Activated naive CD8-positive, alpha-beta T cell treated with anti-CD3 and anti-CD28 coated beads for 36 hours (primary cell): ENCODE data around the gene PPP1R9A. TPM values are rescaled to one million over a fixed set of nuclear protein-coding genes. Genes with fewer than 3 reads are reported as not detected.
"Not testable (repeated sequence)": the region's sequence is repeated elsewhere in the genome, so short reads cannot be mapped to it uniquely, and the experiment has no call there.

Source experiments
- DNase-seq: peaks from one replicate; pipeline ENCODE4 v3.0.0; 2021
- H3K27ac Mint-ChIP-seq: one replicate; pipeline ENCODE4 v1.8.0; 2022; ENCODE audit warnings: mild to moderate bottlenecking, moderate library complexity, mixed read lengths
- H3K27me3 Mint-ChIP-seq: one replicate; pipeline ENCODE4 v1.8.0; 2022; ENCODE audit warnings: mild to moderate bottlenecking, mixed read lengths
- H3K36me3 Mint-ChIP-seq: one replicate; pipeline ENCODE4 v1.8.0; 2021; ENCODE audit warnings: mild to moderate bottlenecking, mixed read lengths
- H3K4me1 Mint-ChIP-seq: one replicate; pipeline ENCODE4 v1.8.0; 2021; ENCODE audit warnings: mixed read lengths
- H3K4me3 Mint-ChIP-seq: one replicate; pipeline ENCODE4 v1.8.0; 2022; ENCODE audit warnings: mild to moderate bottlenecking, moderate library complexity, mixed read lengths
- H3K9me3 Mint-ChIP-seq: one replicate; pipeline ENCODE4 v1.8.0; 2022; ENCODE audit warnings: mixed read lengths
- total RNA-seq, 2 experiments: library from RNA; stranded (reverse); gene quantifications; one replicate each; pipeline ENCODE4 v1.2.3, GENCODE V29; 2021

The PPP1R9A gene
- total RNA-seq, 2 experiments from 2014 or later, result 0.08 to 0.16 TPM

DNA sequence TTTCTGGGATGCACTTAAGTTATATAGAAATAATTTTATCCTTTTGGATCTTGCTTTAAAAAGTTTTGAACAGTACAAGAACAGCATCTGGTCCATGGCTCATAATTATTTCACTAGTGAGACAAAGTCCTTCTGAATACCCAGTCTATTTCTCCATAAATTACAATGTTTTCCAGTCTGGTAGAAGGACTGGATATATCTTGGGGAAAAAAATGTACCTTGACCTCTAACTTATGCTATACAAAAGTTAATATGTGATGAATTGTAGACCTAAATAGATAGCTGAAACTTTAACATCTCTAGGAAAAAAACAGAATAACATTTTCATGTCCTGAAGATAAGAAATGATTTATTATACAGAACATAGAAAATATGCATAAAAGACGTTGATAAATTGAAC, 88.5 kb downstream of the PPP1R9A start:
- Mint-ChIP-seq H3K27ac (no peak overlapping the region), H3K4me3 (no peak overlapping the region), H3K4me1 (no peaks in the 10 kb centered on the region), H3K27me3 (no peaks in the 10 kb centered on the region), H3K36me3 (no peaks in the 10 kb centered on the region), H3K9me3 (no peaks in the 10 kb centered on the region)
- DNase-seq, result no peak

DNA sequence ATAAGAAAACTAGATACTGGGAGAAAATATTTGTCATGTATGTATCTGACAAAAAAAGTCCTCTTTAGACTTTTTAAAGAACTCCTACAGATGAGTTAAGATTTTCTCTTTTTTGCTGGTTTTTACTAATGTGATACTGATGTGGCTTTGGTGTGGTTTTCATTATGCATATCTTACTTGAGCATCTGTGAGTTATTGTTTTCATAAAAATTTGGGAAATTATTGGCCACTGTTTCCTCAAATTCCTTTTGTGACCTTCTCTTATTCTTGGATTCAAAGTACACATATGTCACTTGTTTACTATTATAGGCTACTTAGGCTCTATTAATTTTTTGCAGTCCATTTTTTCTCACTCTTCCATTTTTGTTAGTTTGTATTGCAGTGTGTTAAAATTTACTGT, 89.0 kb downstream of the PPP1R9A start:
- no peak overlapping the region for H3K27ac Mint-ChIP-seq
- no peak for DNase-seq
- no peaks in the 10 kb centered on the region for H3K27me3 Mint-ChIP-seq
- H3K9me3 Mint-ChIP-seq, result no peaks in the 10 kb centered on the region
- no peak overlapping the region for H3K4me3 Mint-ChIP-seq
- no peaks in the 10 kb centered on the region for H3K36me3 Mint-ChIP-seq
- no peaks in the 10 kb centered on the region for H3K4me1 Mint-ChIP-seq

DNA sequence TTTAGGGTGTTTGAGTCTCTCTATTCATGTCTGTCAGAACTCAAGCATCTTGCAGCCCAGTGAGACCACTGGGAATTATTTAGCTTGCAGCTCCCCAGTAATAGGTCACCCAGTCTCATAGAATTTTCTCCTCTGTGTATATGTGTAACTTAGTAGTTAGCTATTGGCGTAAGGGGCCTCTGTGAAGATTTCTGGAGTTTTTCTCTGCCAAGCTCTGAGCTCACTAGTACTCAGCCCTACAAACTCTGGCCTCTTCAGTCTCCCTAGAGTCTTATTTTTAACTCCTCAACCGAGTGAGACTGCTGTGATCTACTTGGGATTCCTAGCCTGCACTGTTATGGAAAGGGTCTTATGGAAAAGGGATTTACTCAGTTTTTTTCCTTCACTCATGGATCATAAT, 90.2 kb downstream of the PPP1R9A start:
- no peak overlapping the region for H3K27ac Mint-ChIP-seq
- DNase-seq, result no peak
- H3K9me3 Mint-ChIP-seq, result no peaks in the 10 kb centered on the region
- no peaks in the 10 kb centered on the region for H3K27me3 Mint-ChIP-seq
- H3K4me3 Mint-ChIP-seq, result no peak overlapping the region
- H3K4me1 Mint-ChIP-seq, result no peaks in the 10 kb centered on the region
- no peaks in the 10 kb centered on the region for H3K36me3 Mint-ChIP-seq

DNA sequence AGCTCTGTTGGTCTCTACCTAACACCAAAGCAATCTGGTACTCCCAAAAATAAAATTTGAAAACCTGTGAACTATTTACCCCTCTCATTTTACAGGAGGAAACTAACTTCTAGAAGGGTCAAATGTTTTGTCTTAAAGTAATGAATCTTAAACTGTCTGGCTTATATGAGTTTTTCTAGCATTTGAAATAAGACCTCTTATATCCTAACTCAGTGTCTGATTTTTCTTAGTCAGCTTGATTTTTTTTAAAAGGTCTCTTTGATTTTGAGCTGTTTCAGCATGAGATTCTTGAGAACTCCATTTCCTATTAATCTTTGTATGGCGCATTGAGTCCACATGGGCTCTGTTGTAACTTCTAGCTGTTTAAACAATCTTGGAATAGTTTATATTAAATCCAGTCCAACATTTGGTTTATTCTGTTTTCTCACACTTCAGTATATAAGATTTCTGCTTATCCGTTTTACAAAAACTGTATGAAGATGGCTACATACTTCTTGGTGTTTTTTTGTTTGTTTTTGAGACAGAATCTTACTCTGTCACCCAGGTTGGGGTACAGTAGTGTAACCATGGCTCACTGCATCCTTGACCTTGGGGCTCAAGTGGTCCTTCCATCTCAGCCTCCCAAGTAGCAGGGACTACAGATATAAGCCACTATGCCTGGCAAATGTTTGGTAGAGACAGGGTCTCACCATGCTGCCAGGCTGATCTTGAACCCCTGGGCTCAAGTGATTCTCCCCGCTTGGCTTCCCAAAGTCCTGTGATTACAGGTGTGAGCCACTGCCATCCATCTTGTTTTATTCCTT, 91.1 kb downstream of the PPP1R9A start:
- DNase-seq, result no peak
- H3K27ac Mint-ChIP-seq, result no peak overlapping the region
- no peaks in the 10 kb centered on the region for H3K9me3 Mint-ChIP-seq
- no peak overlapping the region for H3K4me3 Mint-ChIP-seq
- no peaks in the 10 kb centered on the region for H3K36me3 Mint-ChIP-seq
- H3K27me3 Mint-ChIP-seq, result no peaks in the 10 kb centered on the region
- H3K4me1 Mint-ChIP-seq, result no peaks in the 10 kb centered on the region

DNA sequence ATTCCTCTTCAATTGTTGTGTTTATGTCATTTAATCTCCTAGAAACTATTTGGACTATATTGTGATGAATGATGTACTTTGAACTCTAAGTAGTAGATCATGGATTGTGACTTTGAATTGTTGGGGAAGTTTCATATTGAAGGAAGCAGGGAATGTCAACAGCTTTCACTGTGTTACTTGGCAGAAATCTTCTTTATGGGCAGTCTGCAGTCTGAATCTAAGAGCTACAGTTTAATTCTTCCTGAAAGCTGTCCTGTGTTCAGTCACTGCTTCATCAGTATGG, 91.6 kb downstream of the PPP1R9A start:
- Mint-ChIP-seq H3K9me3 (no peaks in the 10 kb centered on the region), H3K36me3 (no peaks in the 10 kb centered on the region), H3K27ac (no peak overlapping the region), H3K4me3 (no peak overlapping the region), H3K4me1 (no peaks in the 10 kb centered on the region), H3K27me3 (no peaks in the 10 kb centered on the region)
- no peak for DNase-seq

DNA sequence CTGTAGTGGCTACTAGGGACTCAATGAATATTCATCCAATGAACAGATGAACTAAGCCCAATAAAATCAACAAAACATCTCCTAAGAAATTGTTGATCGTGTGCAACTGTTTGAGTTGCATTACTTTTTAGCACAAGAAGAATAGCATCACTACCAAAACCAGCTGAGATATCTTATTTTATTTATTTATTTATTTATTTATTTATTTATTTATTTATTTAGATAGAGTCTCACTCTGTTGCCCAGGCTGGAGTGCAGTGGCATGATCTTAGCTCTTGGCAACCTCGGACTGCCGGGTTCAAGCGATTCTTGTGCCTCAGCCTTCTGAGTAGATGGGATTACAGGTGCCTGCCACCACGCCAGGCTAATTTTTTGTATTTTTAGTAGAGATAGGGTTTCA, 92.2 kb downstream of the PPP1R9A start:
- not testable (repeated sequence) for H3K4me1 Mint-ChIP-seq, DNase-seq, H3K27ac Mint-ChIP-seq, H3K9me3 Mint-ChIP-seq, H3K36me3 Mint-ChIP-seq, H3K27me3 Mint-ChIP-seq, H3K4me3 Mint-ChIP-seq

DNA sequence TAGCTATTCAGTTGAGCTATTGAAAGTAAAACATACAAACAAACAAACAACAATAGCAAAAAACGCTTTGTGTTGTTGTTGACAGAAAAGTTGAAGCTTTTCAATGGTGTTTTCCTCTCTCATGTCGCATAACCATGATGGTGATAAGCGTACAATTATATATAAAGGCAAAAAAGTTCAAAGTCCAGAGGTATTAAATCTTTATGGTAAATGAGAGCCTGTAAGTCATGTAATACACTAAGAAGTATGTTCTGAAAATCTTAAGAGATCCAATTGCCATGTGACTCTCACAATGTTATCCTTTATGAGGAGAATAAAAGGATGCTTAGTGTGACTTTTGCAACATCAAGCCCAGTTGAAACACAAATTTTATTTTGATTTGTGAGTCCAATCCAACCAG, 93.9 kb downstream of the PPP1R9A start:
- no peak for DNase-seq
- no peaks in the 10 kb centered on the region for H3K36me3 Mint-ChIP-seq
- no peak overlapping the region for H3K27ac Mint-ChIP-seq
- no peaks in the 10 kb centered on the region for H3K27me3 Mint-ChIP-seq
- no peaks in the 10 kb centered on the region for H3K4me1 Mint-ChIP-seq
- no peak overlapping the region for H3K4me3 Mint-ChIP-seq
- no peaks in the 10 kb centered on the region for H3K9me3 Mint-ChIP-seq

DNA sequence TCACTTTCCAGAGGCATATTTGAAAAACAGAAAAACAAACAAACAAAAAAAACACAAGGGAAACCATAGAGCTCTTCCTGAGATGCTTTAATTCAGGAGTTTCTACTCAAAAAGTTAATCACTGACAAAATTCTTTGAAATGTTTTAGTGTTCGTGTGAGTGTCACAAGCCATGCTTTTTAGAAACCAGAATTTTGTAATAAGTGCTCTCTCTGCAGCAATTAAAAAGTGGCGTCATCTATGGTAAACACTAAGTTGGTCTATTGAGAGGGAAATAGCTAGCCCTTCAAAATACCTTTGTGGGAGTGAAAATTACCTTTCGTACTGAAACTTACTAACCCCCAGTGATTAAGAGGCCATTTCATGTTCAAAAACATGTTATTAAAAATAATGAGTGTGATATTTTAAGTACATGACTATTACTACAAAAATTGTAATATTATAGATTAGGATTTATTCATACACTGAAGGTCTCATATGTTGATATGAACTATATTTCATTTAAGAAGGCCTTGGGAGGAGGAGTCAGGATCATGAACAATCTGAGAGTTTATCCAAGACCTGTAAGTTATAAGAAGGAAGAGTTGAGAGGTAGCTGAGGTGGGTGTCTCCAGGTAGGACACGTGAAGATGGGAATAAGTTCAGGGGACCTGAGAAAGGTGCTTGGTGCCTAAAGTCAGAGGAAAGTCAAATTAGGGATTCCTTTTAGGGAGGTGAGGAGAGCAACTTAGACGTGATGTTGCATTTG, 94.6 kb downstream of the PPP1R9A start:
- Mint-ChIP-seq H3K27ac (no peak overlapping the region), H3K9me3 (no peaks in the 10 kb centered on the region), H3K36me3 (no peaks in the 10 kb centered on the region), H3K27me3 (no peaks in the 10 kb centered on the region), H3K4me3 (no peak overlapping the region), H3K4me1 (no peaks in the 10 kb centered on the region)
- no peak for DNase-seq

DNA sequence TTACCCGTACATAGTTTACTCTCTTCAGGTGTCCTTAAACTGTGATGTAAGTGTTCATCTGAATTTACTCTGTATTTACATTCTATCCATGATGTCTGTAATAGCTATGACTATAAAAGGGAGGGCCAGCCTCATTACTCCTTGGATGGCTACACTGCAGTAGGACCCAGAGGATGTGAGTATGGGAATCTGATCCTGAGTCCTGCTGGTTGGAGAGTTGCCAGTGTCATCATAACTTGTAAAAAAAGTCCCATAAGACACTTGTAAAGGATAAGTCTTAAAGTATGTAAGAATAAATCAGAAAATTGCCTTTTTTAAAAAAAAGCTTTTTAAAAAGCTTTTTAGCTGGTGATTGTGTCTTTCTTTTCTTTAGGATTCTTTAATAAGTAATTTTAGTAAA, 95.4 kb downstream of the PPP1R9A start:
- Mint-ChIP-seq H3K27me3 (no peaks in the 10 kb centered on the region), H3K27ac (no peak overlapping the region), H3K9me3 (no peaks in the 10 kb centered on the region), H3K4me1 (no peaks in the 10 kb centered on the region), H3K4me3 (no peak overlapping the region), H3K36me3 (no peaks in the 10 kb centered on the region)
- DNase-seq, result no peak

DNA sequence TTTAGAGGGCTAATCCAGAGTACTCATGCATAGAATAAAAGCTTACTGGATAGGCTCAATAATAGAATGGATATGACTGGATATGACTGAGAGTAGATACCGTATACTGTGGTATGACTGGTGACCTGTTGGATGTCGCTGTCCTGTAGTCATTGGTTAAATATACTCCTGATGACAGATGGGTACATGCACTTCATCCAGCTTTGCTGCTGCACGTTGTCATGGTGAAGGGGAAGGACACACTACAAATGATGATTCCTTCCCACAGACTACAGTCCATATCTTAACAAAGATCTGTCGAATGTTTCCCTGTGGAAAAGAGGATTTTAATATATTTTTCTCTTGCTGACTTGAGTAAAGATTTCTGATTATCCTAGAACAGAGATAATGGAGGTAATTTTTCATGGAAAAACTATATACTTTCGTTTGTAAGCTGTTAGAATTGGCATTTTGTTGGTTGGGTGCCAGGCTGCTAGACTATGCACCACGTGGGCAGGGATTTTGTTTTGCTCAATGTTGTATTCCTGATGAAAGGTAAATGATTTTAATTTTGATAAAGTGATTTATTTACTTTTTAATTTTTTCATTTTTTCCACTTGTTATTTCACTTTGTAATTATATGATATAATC, 97.3 kb downstream of the PPP1R9A start:
- Mint-ChIP-seq H3K4me3 (no peak overlapping the region), H3K4me1 (no peaks in the 10 kb centered on the region), H3K27ac (no peak overlapping the region), H3K36me3 (no peaks in the 10 kb centered on the region), H3K9me3 (no peaks in the 10 kb centered on the region), H3K27me3 (no peaks in the 10 kb centered on the region)
- no peak for DNase-seq

DNA sequence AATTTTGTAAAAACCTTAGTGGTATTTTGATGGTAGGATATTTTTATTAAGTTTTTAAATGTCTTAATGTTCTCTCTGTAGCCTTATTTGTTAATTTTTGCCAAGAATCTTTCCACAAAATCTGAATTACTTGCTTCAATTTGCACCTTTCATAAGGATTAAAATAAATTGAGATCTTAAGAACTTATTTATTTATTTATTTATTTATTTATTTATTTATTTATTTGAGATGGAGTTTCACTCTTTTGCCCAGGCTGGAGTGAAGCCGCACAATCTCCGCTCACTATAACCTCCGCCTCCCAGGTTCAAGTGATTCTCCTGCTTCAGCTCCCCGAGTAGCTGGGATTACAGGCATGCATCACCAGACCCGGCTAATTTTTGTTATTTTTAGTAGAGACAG, 98.6 kb downstream of the PPP1R9A start:
- no peak overlapping the region for H3K4me3 Mint-ChIP-seq
- H3K36me3 Mint-ChIP-seq, result no peaks in the 10 kb centered on the region
- no peaks in the 10 kb centered on the region for H3K9me3 Mint-ChIP-seq
- H3K4me1 Mint-ChIP-seq, result no peaks in the 10 kb centered on the region
- DNase-seq, result no peak
- no peak overlapping the region for H3K27ac Mint-ChIP-seq
- no peaks in the 10 kb centered on the region for H3K27me3 Mint-ChIP-seq

DNA sequence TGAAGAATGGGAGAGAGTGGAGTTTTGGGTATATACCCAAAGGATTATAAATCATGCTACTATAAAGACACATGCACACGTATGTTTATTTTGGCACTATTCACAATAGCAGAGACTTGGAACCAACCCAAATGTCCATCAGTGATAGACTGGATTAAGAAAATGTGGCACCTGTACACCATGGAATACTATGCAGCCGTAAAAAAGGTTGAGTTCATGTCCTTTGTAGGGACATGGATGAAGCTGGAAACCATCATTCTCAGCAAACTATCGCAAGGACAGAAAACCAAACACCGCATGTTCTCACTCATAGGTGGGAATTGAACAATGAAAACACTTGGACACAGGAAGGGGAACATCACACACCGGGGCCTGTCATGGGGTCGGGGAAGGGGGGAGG, 101.4 kb downstream of the PPP1R9A start:
- H3K4me1 Mint-ChIP-seq, H3K9me3 Mint-ChIP-seq, H3K4me3 Mint-ChIP-seq, H3K27me3 Mint-ChIP-seq, H3K36me3 Mint-ChIP-seq, H3K27ac Mint-ChIP-seq, DNase-seq: not testable (repeated sequence)

DNA sequence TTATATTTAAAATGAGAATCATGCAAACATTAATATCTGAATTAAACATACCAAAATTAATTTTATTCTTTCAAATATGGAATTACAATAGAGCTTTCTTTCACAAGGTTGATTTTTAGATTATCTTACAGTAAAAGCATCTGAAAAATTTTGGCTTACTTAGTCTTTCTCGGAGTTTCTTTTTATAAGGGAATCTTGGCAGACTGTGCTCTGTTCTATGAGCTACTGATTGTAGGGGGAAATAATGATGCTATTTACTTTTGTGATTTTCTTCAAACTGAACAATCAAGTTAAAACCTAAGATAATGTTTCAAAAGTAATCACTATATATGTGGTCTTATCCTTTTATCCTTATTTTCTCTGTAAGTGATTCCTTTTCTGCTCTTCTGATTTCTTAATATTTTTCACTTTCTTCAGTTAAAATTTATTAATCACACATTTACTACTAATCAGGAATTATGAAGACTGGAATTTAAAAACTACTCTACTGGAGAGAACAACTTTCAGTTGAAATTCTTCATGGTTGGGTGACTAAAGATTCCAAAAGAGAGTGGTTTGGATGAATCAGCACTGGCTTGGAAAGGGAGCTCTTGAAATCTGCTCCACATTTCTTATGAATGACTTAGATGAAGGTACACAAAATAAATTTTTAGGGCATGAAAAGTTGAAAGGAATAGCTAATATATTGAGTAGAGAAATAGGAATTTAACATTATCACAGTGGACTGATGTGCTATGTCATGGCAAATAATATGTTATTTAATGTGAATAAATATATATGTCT, 103.9 kb downstream of the PPP1R9A start:
- Mint-ChIP-seq H3K4me3 (no peak overlapping the region), H3K36me3 (no peaks in the 10 kb centered on the region), H3K27ac (no peak overlapping the region), H3K27me3 (no peaks in the 10 kb centered on the region), H3K4me1 (no peaks in the 10 kb centered on the region), H3K9me3 (no peaks in the 10 kb centered on the region)
- DNase-seq, result no peak

DNA sequence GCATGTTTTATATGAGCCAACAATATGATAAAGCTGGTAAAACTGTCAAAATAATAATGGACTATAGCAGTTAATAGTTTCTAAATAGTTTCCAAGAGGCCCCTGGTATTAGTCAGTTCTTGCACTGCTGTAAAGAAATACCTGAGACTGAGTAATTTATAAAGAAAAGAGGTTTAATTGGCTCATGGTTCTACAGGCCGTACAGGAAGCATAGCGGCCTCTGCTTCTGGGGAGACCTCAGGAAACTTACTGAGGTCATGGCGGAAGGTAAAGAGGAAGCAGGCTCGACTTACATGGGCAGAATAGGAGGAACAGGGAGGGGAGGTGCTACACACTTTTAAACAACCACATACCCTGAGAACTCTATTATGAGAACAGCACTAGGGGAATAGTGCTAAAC, 104.6 kb downstream of the PPP1R9A start:
- H3K27me3 Mint-ChIP-seq, result no peaks in the 10 kb centered on the region
- H3K4me1 Mint-ChIP-seq, result no peaks in the 10 kb centered on the region
- H3K4me3 Mint-ChIP-seq, result no peak overlapping the region
- no peak for DNase-seq
- no peak overlapping the region for H3K27ac Mint-ChIP-seq
- no peaks in the 10 kb centered on the region for H3K9me3 Mint-ChIP-seq
- no peaks in the 10 kb centered on the region for H3K36me3 Mint-ChIP-seq

DNA sequence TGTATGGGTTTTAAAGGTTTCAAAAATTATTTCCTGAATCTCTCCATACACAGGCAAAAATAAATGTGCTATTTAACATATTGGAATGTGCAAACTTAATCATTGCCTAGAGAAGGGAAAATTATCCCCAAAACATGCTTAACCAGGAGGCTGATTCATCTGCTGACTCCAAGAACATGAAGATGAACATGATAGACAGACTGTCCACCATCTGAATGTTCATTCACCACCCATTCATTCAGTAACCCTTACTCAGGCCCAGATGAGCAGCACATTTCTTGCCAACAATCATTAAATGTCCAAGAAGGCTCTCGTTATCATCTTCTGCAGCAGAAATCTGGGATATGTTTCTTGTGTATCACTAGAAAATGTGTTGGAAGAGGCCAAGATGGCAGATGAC, 110.6 kb downstream of the PPP1R9A start:
- DNase-seq, result no peak
- Mint-ChIP-seq H3K4me1 (no peaks in the 10 kb centered on the region), H3K4me3 (no peak overlapping the region), H3K9me3 (peaks cover 7% of the 10 kb centered on the region), H3K27me3 (no peaks in the 10 kb centered on the region), H3K36me3 (no peaks in the 10 kb centered on the region), H3K27ac (no peak overlapping the region)
